ENCODE results near the gene ADCY2. TPM values are rescaled to one million over a fixed set of nuclear protein-coding genes. Genes with fewer than 3 reads are reported as not detected.

ADCY2 gene
- total RNA-seq, 6 experiments from 2014 or later: 0.93 TPM; not detected in 5

- H3K27me3 ChIP-seq: no peaks in the 10 kb centered on the region
- no peak for DNase-seq
- no peak for ATAC-seq
- H3K36me3 ChIP-seq: no peaks in the 10 kb centered on the region
- TF ChIP-seq POLR2A (IDR thresholded peaks at IDR 0.05) (no peak), CTCF (IDR thresholded peaks at IDR 0.05) (no peak)
- intact Hi-C loops (cut with DNase I): no loop called here
- no peak overlapping the region for H3K4me3 ChIP-seq
- H3K9me3 ChIP-seq: no peaks in the 10 kb centered on the region
- H3K4me1 ChIP-seq: no peaks in the 10 kb centered on the region
- no peak overlapping the region for H3K27ac ChIP-seq
- 69% methylated on average over 2 of the region's 2 CpGs for WGBS (ENCODE audit: insufficient coverage, low coverage, low lambda C conversion rate, missing lambda C conversion rate)
These were observed 141.6 kb downstream of the ADCY2 start for GRCh38 chr5:7537573-7537972.

GRCh38 chr5:7539571-7539970, 143.6 kb downstream of the ADCY2 start:
- WGBS (ENCODE audit: insufficient coverage, low coverage, low lambda C conversion rate, missing lambda C conversion rate): 42% methylated on average over 5 of the region's 5 CpGs
- intact Hi-C loops (cut with DNase I): no loop called here
- no peaks in the 10 kb centered on the region for H3K27me3 ChIP-seq
- ATAC-seq: no peak
- no peaks in the 10 kb centered on the region for H3K36me3 ChIP-seq
- H3K27ac ChIP-seq: no peak overlapping the region
- no peak overlapping the region for H3K4me3 ChIP-seq
- no peak for TF ChIP-seq CTCF (IDR thresholded peaks at IDR 0.05)
- TF ChIP-seq POLR2A (IDR thresholded peaks at IDR 0.05): no peak
- H3K9me3 ChIP-seq: no peaks in the 10 kb centered on the region
- no peaks in the 10 kb centered on the region for H3K4me1 ChIP-seq
- DNase-seq: no peak

- intact Hi-C loops (cut with DNase I): no loop called here
- no peaks in the 10 kb centered on the region for H3K27me3 ChIP-seq
- no peak overlapping the region for H3K27ac ChIP-seq
- ATAC-seq (no peak), DNase-seq (no peak)
- no peak overlapping the region for H3K4me3 ChIP-seq
- 53% methylated on average over 9 of the region's 9 CpGs for WGBS (ENCODE audit: insufficient coverage, low coverage, low lambda C conversion rate, missing lambda C conversion rate)
- TF ChIP-seq CTCF (IDR thresholded peaks at IDR 0.05) (no peak), POLR2A (IDR thresholded peaks at IDR 0.05) (no peak)
- no peaks in the 10 kb centered on the region for H3K36me3 ChIP-seq
- H3K9me3 ChIP-seq: no peaks in the 10 kb centered on the region
- no peaks in the 10 kb centered on the region for H3K4me1 ChIP-seq
These were observed 145.0 kb downstream of the ADCY2 start for GRCh38 chr5:7540736-7541485.

- TF ChIP-seq POLR2A (IDR thresholded peaks at IDR 0.05): no peak
- TF ChIP-seq CTCF (IDR thresholded peaks at IDR 0.05): no peak
- whole genome bisulfite sequencing (ENCODE audit: insufficient coverage, low coverage, low lambda C conversion rate, missing lambda C conversion rate): 45% methylated on average over 2 of the region's 2 CpGs
- Histone ChIP-seq H3K4me3 (no peak overlapping the region), H3K27me3 (no peaks in the 10 kb centered on the region), H3K27ac (no peak overlapping the region), H3K9me3 (no peaks in the 10 kb centered on the region), H3K36me3 (no peaks in the 10 kb centered on the region), H3K4me1 (no peaks in the 10 kb centered on the region)
- DNase-seq: no peak
- intact Hi-C loops (cut with DNase I): no loop called here
- ATAC-seq: no peak
These were observed 146.0 kb downstream of the ADCY2 start for GRCh38 chr5:7541898-7542297.

Measured in right lobe of liver (tissue), 6 donors.